MM.1S (cell line): Measurements from ENCODE around the gene KIAA1671.
"Not testable (repeated sequence)": the region's sequence is repeated elsewhere in the genome, so short reads cannot be mapped to it uniquely, and the experiment has no call there.

Experiments used
- DNase-seq: peaks from one replicate; pipeline ENCODE4 v3.0.0-alpha.2; 2015
- H2AFZ ChIP-seq: fragments of 300-600 bp; sonication (generic); 2 replicates; pipeline ENCODE4 v1.6.0; 2016; ENCODE audit warnings: antibody characterized with exemption, low read length
- H3F3A ChIP-seq: fragments of 300-600 bp; sonication (generic); 2 replicates; pipeline ENCODE4 v1.6.1; 2016; ENCODE audit warnings: mild to moderate bottlenecking, antibody characterized with exemption, low read length, moderate library complexity, mixed read lengths; ENCODE audit not compliant: insufficient read depth
- H3K27ac ChIP-seq: fragments of 300-600 bp; sonication (generic); 2 replicates; pipeline ENCODE4 v1.5.1; 2016; ENCODE audit warnings: mild to moderate bottlenecking, low read length
- H3K27me3 ChIP-seq: fragments of 300-600 bp; sonication (generic); replicated peaks from 2 replicates; pipeline ENCODE4 v1.6.0; 2016; ENCODE audit warnings: low read length; ENCODE audit not compliant: insufficient read depth
- H3K36me3 ChIP-seq: fragments of 300-600 bp; sonication (generic); replicated peaks from 2 replicates; pipeline ENCODE4 v1.6.1; 2016; ENCODE audit warnings: mild to moderate bottlenecking, low read length, mixed read lengths; ENCODE audit not compliant: insufficient read depth
- H3K4me1 ChIP-seq: fragments of 300-600 bp; sonication (generic); 2 replicates; pipeline ENCODE4 v1.6.1; 2016; ENCODE audit warnings: low read length, mixed read lengths
- H3K4me2 ChIP-seq: fragments of 300-600 bp; sonication (generic); 2 replicates; pipeline ENCODE4 v1.6.0; 2016; ENCODE audit warnings: low read depth, low read length
- H3K4me3 ChIP-seq: fragments of 300-600 bp; sonication (generic); 2 replicates; pipeline ENCODE4 v1.5.1; 2016; ENCODE audit warnings: low read length, mixed read lengths
- H3K79me2 ChIP-seq: fragments of 300-600 bp; sonication (generic); 2 replicates; pipeline ENCODE4 v1.6.1; 2016; ENCODE audit warnings: mixed run types, low read length, mixed read lengths
- H3K9ac ChIP-seq: fragments of 300-600 bp; sonication (generic); 2 replicates; pipeline ENCODE4 v1.6.1; 2016; ENCODE audit warnings: low read length, mixed read lengths
- H3K9me2 ChIP-seq: fragments of 300-600 bp; sonication (generic); replicated peaks from 2 replicates; pipeline ENCODE4 v1.6.1; 2016; ENCODE audit warnings: mild to moderate bottlenecking, low read length, mixed read lengths; ENCODE audit not compliant: insufficient read depth
- H3K9me3 ChIP-seq: fragments of 300-600 bp; sonication (generic); replicated peaks from 2 replicates; pipeline ENCODE4 v1.6.1; 2016; ENCODE audit warnings: mild to moderate bottlenecking, low read length, mixed read lengths; ENCODE audit not compliant: insufficient read depth
- H4K20me1 ChIP-seq: fragments of 300-600 bp; sonication (generic); 2 replicates; pipeline ENCODE4 v1.6.1; 2016; ENCODE audit warnings: mild to moderate bottlenecking, low read length, moderate library complexity, mixed read lengths; ENCODE audit not compliant: insufficient read depth
- CTCF ChIP-seq: fragments of 300-600 bp; sonication (generic); IDR thresholded peaks from 2 replicates; pipeline ENCODE4 v1.5.1; 2016; ENCODE audit warnings: antibody characterized with exemption, low read length, mixed read lengths
- EZH2 ChIP-seq: fragments of 300-600 bp; sonication (generic); optimal IDR thresholded peaks from 2 replicates; pipeline ENCODE3; 2017; ENCODE audit warnings: low read depth, mild to moderate bottlenecking, antibody characterized with exemption, low read length, mixed read lengths
- EZH2phosphoT487 ChIP-seq: fragments of 300-600 bp; sonication (generic); IDR thresholded peaks from 2 replicates; pipeline ENCODE4 v1.6.1; 2018; ENCODE audit warnings: antibody characterized with exemption, low read length

KIAA1671 gene

GRCh38 chr22:25177226-25177625, 224.7 kb downstream of the KIAA1671 start:
- no peaks in the 10 kb centered on the region for H3K9me2 ChIP-seq
- no peak overlapping the region for H3K4me2 ChIP-seq
- H3K27ac ChIP-seq, result no peak overlapping the region
- H3K4me1 ChIP-seq, result no peaks in the 10 kb centered on the region
- no peak overlapping the region for H2AFZ ChIP-seq
- H3K4me3 ChIP-seq, result no peak overlapping the region
- H3K36me3 ChIP-seq, result no peaks in the 10 kb centered on the region
- no peaks in the 10 kb centered on the region for H3K9me3 ChIP-seq
- H3K9ac ChIP-seq, result no peak overlapping the region
- DNase-seq, result no peak
- H3K27me3 ChIP-seq, result peaks cover 35% of the 10 kb centered on the region
- H3F3A ChIP-seq, result no peaks in the 10 kb centered on the region
- TF ChIP-seq EZH2phosphoT487 (no peak), CTCF (no peak), EZH2 (no peak)
- H3K79me2 ChIP-seq, result no peaks in the 10 kb centered on the region
- H4K20me1 ChIP-seq, result no peaks in the 10 kb centered on the region

DNA sequence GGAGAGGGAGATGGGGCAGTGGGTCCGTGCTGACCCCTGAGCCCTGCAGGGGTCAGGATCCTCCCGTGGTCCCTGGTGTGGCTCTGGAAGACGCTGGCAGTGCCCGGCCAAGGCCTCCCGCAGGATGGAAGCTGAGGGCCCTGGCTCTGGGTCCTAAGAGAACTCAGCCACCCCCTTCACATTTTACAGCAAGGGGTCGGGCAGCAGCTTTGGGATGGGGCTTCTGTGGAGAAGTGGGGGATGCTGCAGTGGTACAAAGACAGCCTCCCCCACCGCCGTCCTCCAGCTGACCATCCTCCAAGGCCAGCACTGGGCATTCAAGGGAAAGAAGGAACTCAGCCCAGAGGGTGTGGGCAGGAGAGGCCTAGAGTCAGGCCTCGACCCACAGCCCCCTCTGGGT, 225.4 kb downstream of the KIAA1671 start:
- Histone ChIP-seq H3K79me2 (no peaks in the 10 kb centered on the region), H3K9ac (no peak overlapping the region), H3K27me3 (peaks cover 42% of the 10 kb centered on the region), H3K36me3 (no peaks in the 10 kb centered on the region), H3K9me2 (no peaks in the 10 kb centered on the region), H3K4me3 (no peak overlapping the region), H3F3A (no peaks in the 10 kb centered on the region), H3K4me1 (no peaks in the 10 kb centered on the region), H3K9me3 (no peaks in the 10 kb centered on the region), H2AFZ (no peak overlapping the region), H3K27ac (no peak overlapping the region), H4K20me1 (no peaks in the 10 kb centered on the region), H3K4me2 (no peak overlapping the region)
- DNase-seq, result no peak
- no peak for TF ChIP-seq EZH2
- no peak for TF ChIP-seq CTCF
- no peak for TF ChIP-seq EZH2phosphoT487

DNA sequence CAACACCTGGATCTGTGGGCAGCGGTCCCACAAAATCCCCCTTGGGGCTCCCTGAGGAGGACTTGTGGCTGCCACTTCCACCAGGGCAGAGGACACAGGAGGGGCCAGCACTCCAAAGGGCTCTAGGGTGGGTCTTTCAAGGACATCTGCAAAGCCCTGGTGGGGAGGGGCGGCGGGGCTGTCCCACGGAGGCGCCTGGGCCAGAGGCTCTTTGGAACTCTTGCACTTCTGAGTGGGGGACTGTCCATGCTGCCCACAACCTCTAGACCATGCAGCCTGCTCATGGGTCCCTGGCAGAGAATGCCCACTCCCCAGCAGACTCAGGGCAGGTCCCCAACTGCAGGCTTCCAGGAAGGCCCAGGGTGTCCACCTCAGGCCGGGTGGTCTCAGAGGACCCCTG, 225.8 kb downstream of the KIAA1671 start:
- not testable (repeated sequence) for H3K9me3 ChIP-seq, H3K9me2 ChIP-seq, H2AFZ ChIP-seq, DNase-seq, H3K4me3 ChIP-seq, H3K4me2 ChIP-seq, H3F3A ChIP-seq, H3K79me2 ChIP-seq, H3K27ac ChIP-seq, H3K36me3 ChIP-seq, H3K4me1 ChIP-seq, H3K9ac ChIP-seq, H4K20me1 ChIP-seq
- H3K27me3 ChIP-seq, result peaks cover 42% of the 10 kb centered on the region

GRCh38 chr22:25178869-25179631, 226.5 kb downstream of the KIAA1671 start:
- not testable (repeated sequence) for DNase-seq, H3F3A ChIP-seq, H4K20me1 ChIP-seq, H3K4me3 ChIP-seq, H3K4me2 ChIP-seq, H3K9ac ChIP-seq, H3K9me3 ChIP-seq, H3K9me2 ChIP-seq, H3K79me2 ChIP-seq, H3K27ac ChIP-seq, H3K36me3 ChIP-seq, H3K4me1 ChIP-seq, H2AFZ ChIP-seq
- peaks cover 41% of the 10 kb centered on the region for H3K27me3 ChIP-seq
